Endothelial cell of umbilical vein (primary cell): Measurements from ENCODE around the gene LATS1.

Experiments used
- EZH2 ChIP-seq: IDR thresholded peaks from 2 replicates; pipeline ENCODE4 v1.6.1; 2012; ENCODE audit warnings: borderline replicate concordance, low read depth, mild to moderate bottlenecking, moderate library complexity, low read length, inconsistent platforms; ENCODE audit not compliant: severe bottlenecking
- FOS ChIP-seq: IDR thresholded peaks from 2 replicates; pipeline ENCODE4 v1.6.1; 2011; ENCODE audit warnings: mild to moderate bottlenecking, low read length, moderate library complexity, borderline replicate concordance; ENCODE audit not compliant: insufficient read depth
- GATA2 ChIP-seq: IDR thresholded peaks from 2 replicates; pipeline ENCODE4 v1.7.0; 2011; ENCODE audit warnings: low read depth, mild to moderate bottlenecking, moderate library complexity, mixed read lengths, low read length; ENCODE audit not compliant: insufficient read length, insufficient read depth
- POLR2A ChIP-seq: IDR thresholded peaks from 2 replicates; pipeline ENCODE4 v1.6.1; 2012; ENCODE audit warnings: low read depth, mild to moderate bottlenecking, control low read depth, low read length
- POLR2AphosphoS5 ChIP-seq: IDR thresholded peaks from 2 replicates; pipeline ENCODE4 v1.6.1; 2012; ENCODE audit warnings: low read depth, mild to moderate bottlenecking, control low read depth, low read length, moderate library complexity; ENCODE audit not compliant: insufficient read depth
- TF ChIP-seq, protein P1 (sequence below): IDR thresholded peaks from 2 replicates; pipeline ENCODE4 v1.6.1; 2011; ENCODE audit not compliant: insufficient read depth, insufficient read length
- TF ChIP-seq, protein P2 (sequence below), 2 donors: IDR thresholded peaks; 1 replicate in 1 of 2; 2 replicates in 1 of 2; pipeline ENCODE4 v1.5.1; 2011; ENCODE audit warnings: low read length in 2 of 2, mild to moderate bottlenecking in 2 of 2, moderate library complexity in 2 of 2, control low read depth in 1 of 2, inconsistent platforms in 1 of 2, low read depth in 1 of 2; ENCODE audit not compliant: insufficient read depth in 1 of 2; ENCODE audit errors: extremely low read depth in 1 of 2

GRCh38 chr6:149751239-149751638 lies 33.3 kb upstream of the LATS1 start:
- TF ChIP-seq GATA2: no peak
- TF ChIP-seq, protein P1, sequence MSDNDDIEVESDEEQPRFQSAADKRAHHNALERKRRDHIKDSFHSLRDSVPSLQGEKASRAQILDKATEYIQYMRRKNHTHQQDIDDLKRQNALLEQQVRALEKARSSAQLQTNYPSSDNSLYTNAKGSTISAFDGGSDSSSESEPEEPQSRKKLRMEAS: no peak
- TF ChIP-seq, protein P2, sequence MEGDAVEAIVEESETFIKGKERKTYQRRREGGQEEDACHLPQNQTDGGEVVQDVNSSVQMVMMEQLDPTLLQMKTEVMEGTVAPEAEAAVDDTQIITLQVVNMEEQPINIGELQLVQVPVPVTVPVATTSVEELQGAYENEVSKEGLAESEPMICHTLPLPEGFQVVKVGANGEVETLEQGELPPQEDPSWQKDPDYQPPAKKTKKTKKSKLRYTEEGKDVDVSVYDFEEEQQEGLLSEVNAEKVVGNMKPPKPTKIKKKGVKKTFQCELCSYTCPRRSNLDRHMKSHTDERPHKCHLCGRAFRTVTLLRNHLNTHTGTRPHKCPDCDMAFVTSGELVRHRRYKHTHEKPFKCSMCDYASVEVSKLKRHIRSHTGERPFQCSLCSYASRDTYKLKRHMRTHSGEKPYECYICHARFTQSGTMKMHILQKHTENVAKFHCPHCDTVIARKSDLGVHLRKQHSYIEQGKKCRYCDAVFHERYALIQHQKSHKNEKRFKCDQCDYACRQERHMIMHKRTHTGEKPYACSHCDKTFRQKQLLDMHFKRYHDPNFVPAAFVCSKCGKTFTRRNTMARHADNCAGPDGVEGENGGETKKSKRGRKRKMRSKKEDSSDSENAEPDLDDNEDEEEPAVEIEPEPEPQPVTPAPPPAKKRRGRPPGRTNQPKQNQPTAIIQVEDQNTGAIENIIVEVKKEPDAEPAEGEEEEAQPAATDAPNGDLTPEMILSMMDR (IDR thresholded peaks at IDR 0.05; ENCODE audit: extremely low read depth in 1 of 2, insufficient read depth in 1 of 2, low read depth in 1 of 2, low read length in 2 of 2): no peak
- TF ChIP-seq POLR2A: no peak
- no peak for TF ChIP-seq POLR2AphosphoS5
- TF ChIP-seq EZH2: no peak
- TF ChIP-seq FOS: no peak
